Measurements from ENCODE around the gene NPFFR1.
"Not testable (repeated sequence)": the region's sequence is repeated elsewhere in the genome, so short reads cannot be mapped to it uniquely, and the experiment has no call there.

NPFFR1 gene

GRCh38 chr10:70255329-70256299 lies 28.2 kb downstream of the NPFFR1 start:
- peak; percentile 49 for DNase-seq (ENCODE audit: low spot score)
- no peak for TF ChIP-seq CTCF (IDR thresholded peaks at IDR 0.05; ENCODE audit: extremely low read depth, missing control alignments)

- TF ChIP-seq CTCF (IDR thresholded peaks at IDR 0.05; ENCODE audit: extremely low read depth, missing control alignments): no peak
- DNase-seq (ENCODE audit: low spot score): no peak
Measured at GRCh38 chr10:70254778-70255328, 29.0 kb downstream of the NPFFR1 start.

GRCh38 chr10:70253878-70254765 lies 29.7 kb downstream of the NPFFR1 start:
- no peak for TF ChIP-seq CTCF (IDR thresholded peaks at IDR 0.05; ENCODE audit: extremely low read depth, missing control alignments)
- DNase-seq (ENCODE audit: low spot score): no peak

- TF ChIP-seq CTCF (IDR thresholded peaks at IDR 0.05; ENCODE audit: extremely low read depth, missing control alignments): no peak
- no peak for DNase-seq (ENCODE audit: low spot score)
Measured at GRCh38 chr10:70250961-70251680, 32.7 kb downstream of the NPFFR1 start.

GRCh38 chr10:70247360-70247759 lies 36.4 kb downstream of the NPFFR1 start:
- TF ChIP-seq CTCF (IDR thresholded peaks at IDR 0.05; ENCODE audit: extremely low read depth, missing control alignments): no peak

GRCh38 chr10:70241081-70241480 lies 42.7 kb downstream of the NPFFR1 start:
- no peak for TF ChIP-seq CTCF (IDR thresholded peaks at IDR 0.05; ENCODE audit: extremely low read depth, missing control alignments)
- DNase-seq (ENCODE audit: low spot score): no peak

More at GRCh38 chr10:70247360-70247759, 36.4 kb downstream of the NPFFR1 start:
- peak; percentile 1 for DNase-seq (ENCODE audit: low spot score)

- DNase-seq (ENCODE audit: low spot score): not testable (repeated sequence)
Measured at GRCh38 chr10:70239986-70240385, 43.8 kb downstream of the NPFFR1 start.

- not testable (repeated sequence) for DNase-seq (ENCODE audit: low spot score)
Measured at GRCh38 chr10:70239077-70239976, 44.5 kb downstream of the NPFFR1 start.

GRCh38 chr10:70237958-70238536 lies 45.8 kb downstream of the NPFFR1 start:
- DNase-seq (ENCODE audit: low spot score): not testable (repeated sequence)
